Heart left ventricle (tissue), 16 donors: ENCODE measurements around the gene ALDH3B2. TPM values are rescaled to one million over a fixed set of nuclear protein-coding genes. Genes with fewer than 3 reads are reported as not detected.

Source experiments
- ATAC-seq, 4 donors: fragments of 200-7000 bp; cut with Tn5 transposase; one replicate each; pipeline ENCODE4 v1.9.1; 2020 to 2022; ENCODE audit warnings: moderate library complexity in 4 of 4, mild to moderate bottlenecking in 3 of 4, moderate number of reproducible peaks in 1 of 4
- DNase-seq, 5 donors: peaks; one replicate each; pipeline ENCODE4 v3.0.0-alpha.2; 2020
- H3K27ac ChIP-seq, 12 donors: fragments of 200-600 bp; sonication (generic) in 4 of 12; one replicate each; pipeline versions ENCODE4 v1.5.0 to v1.8.0; 2016 to 2022; ENCODE audit warnings: mild to moderate bottlenecking in 2 of 12
- H3K27me3 ChIP-seq, 9 donors: fragments of 200-600 bp; sonication (generic) in 2 of 9; one replicate each; pipeline versions ENCODE4 v1.5.1 to v1.8.0; 2016 to 2022; ENCODE audit warnings: mild to moderate bottlenecking in 3 of 9
- H3K36me3 ChIP-seq, 9 donors: fragments of 200-600 bp; sonication (generic) in 2 of 9; one replicate each; pipeline versions ENCODE4 v1.5.0 to v1.8.0; 2018 to 2022; ENCODE audit warnings: mild to moderate bottlenecking in 2 of 9
- H3K4me1 ChIP-seq, 12 donors: fragments of 200-600 bp; sonication (generic) in 4 of 12; one replicate each; pipeline versions ENCODE4 v1.5.0 to v1.8.0; 2016 to 2022; ENCODE audit warnings: mild to moderate bottlenecking in 3 of 12
- H3K4me3 ChIP-seq, 12 donors: fragments of 200-600 bp; sonication (generic) in 4 of 12; one replicate each; pipeline versions ENCODE4 v1.5.0 to v1.8.0; 2017 to 2022; ENCODE audit warnings: mild to moderate bottlenecking in 9 of 12, moderate library complexity in 4 of 12
- H3K9me3 ChIP-seq, 12 donors: fragments of 200-600 bp; sonication (generic) in 4 of 12; one replicate each; pipeline versions ENCODE4 v1.5.0 to v1.8.0; 2016 to 2022; ENCODE audit warnings: mild to moderate bottlenecking in 1 of 12
- CTCF ChIP-seq, 12 donors: fragments of 200-600 bp; sonication (generic) in 4 of 12; IDR thresholded peaks; one replicate each; pipeline versions ENCODE4 v1.5.0 to v1.8.0; 2018 to 2022; ENCODE audit warnings: antibody characterized with exemption in 12 of 12, mild to moderate bottlenecking in 5 of 12
- POLR2A ChIP-seq, 2 donors: fragments of 450-650 bp; IDR thresholded peaks; one replicate each; pipeline ENCODE4 v1.6.1; 2017; ENCODE audit warnings: antibody characterized with exemption in 2 of 2, mild to moderate bottlenecking in 2 of 2, moderate library complexity in 2 of 2
- WGBS, 4 donors: extraction: QIAGEN DNeasy Blood & Tissue Kit in 2 of 4; methylation state at CpG; one replicate each; pipeline versions ENCODE4 v1.1.5 to v1.1.7; 2013 to 2018; 5-methylcytosine and 5-hydroxymethylcytosine counted together
- intact Hi-C, 10 donors: fragments of 100-400 bp; cut with DNase I; formaldehyde crosslinking; loops; one replicate each; pipeline versions ENCODE4 v1.11.1 to v1.14.2; 2022
- polyA plus RNA-seq, 2 donors: library from polyadenylated mRNA; stranded (reverse); fragments of 200-250 nt; gene quantifications; one replicate each; pipeline ENCODE4 v1.2.3, GENCODE V29; 2013
- total RNA-seq, 9 donors: library from RNA; depleted of rRNA in 2 of 9; stranded (reverse); fragments of >200 nt in 2 of 9; fragmentation: NEBNext Ultra II Directional in 3 of 9; extraction: Animal tissue kit (Norgen Biotek cat#: 25700) in 3 of 9; gene quantifications; one replicate each; pipeline versions ENCODE4 v1.1.0 to v1.2.4, GENCODE V29; 2016 to 2023
- donor health status: ischemic (EF 13 %, LVEDD 7.1; RV severe dilation, severe dysfunction).
- donor health status: healthy with polysubstance abuse.
- donor health status: DM: no; HTN: yes; CAD: no.
- donor health status: DM: no; HTN: no; CAD: no.
- donor health status: ischemic (EF 25% LVEDD 6.9; RV normal size, moderate dysfunction).
- donor health status: ischemic (EF 25% LVEDD 5.7; RV mildly dilated, moderate dysfunction).
- donor health status: healthy.
- donor health status: DM: yes; HTN: yes; CAD: no.
- donor health status: ischemic (EF 35%, LVEDD 5.7; RV mildly dilated, moderate dysfunction).
- donor health status: nonischemic (EF 11% LVEDD 7.7; RV severe dilation, severe dysfunction).
- donor health status: DM: yes; HTN: yes; CAD: no.
- donor health status: PGD.
- donor health status: ischemic (EF 29% LVEDD 5.4; RV normal size, mild dysfunction).
- donor health status: nonischemic (EF 23%, LVEDD 6.1; RV moderate dilation, normal function).

The ALDH3B2 gene
- total and polyA plus RNA-seq, 11 donors, result not detected

GRCh38 chr11:67664696-67665540, 9.5 kb downstream of the ALDH3B2 start:
- no peaks in the 10 kb centered on the region for H3K36me3 ChIP-seq
- intact Hi-C loops, result loop anchor here in 2 of 10 donors (5.0 to 10.0 kb wide), 2 partner anchors 53 to 90 kb away; no protein-coding TSS in a partner anchor
- no peak for TF ChIP-seq CTCF (IDR thresholded peaks at IDR 0.05)
- no peaks in the 10 kb centered on the region for H3K27me3 ChIP-seq
- 81 to 89% (median 87%) methylated on average over 12 to 33 of the region's 33 CpGs for WGBS, 4 donors
- no peaks in the 10 kb centered on the region for H3K9me3 ChIP-seq
- H3K4me1 ChIP-seq, result no peaks in the 10 kb centered on the region
- no peak overlapping the region for H3K4me3 ChIP-seq
- no peak overlapping the region for H3K27ac ChIP-seq
- ATAC-seq (no peak), DNase-seq (no peak)

GRCh38 chr11:67664213-67664585, 10.2 kb downstream of the ALDH3B2 start:
- H3K27ac ChIP-seq, result no peak overlapping the region
- H3K27me3 ChIP-seq, result no peaks in the 10 kb centered on the region
- no peaks in the 10 kb centered on the region for H3K9me3 ChIP-seq
- H3K4me3 ChIP-seq, result no peak overlapping the region
- ATAC-seq (no peak), DNase-seq (no peak)
- H3K36me3 ChIP-seq, result no peaks in the 10 kb centered on the region
- intact Hi-C loops, result loop anchor here in 2 of 10 donors (5.0 to 10.0 kb wide), 2 partner anchors 52 to 89 kb away; no protein-coding TSS in a partner anchor
- TF ChIP-seq POLR2A (IDR thresholded peaks at IDR 0.05) (no peak), CTCF (IDR thresholded peaks at IDR 0.05) (no peak)
- H3K4me1 ChIP-seq, result no peaks in the 10 kb centered on the region
- 85 to 93% (median 88%) methylated on average over 13 to 16 of the region's 16 CpGs for WGBS, 4 donors

GRCh38 chr11:67663532-67664212, 10.8 kb downstream of the ALDH3B2 start:
- 87 to 92% (median 89%) methylated on average over 9 to 22 of the region's 22 CpGs for WGBS, 4 donors
- intact Hi-C loops, result loop anchor here in 2 of 10 donors (5.0 to 10.0 kb wide), 2 partner anchors 51 to 89 kb away; no protein-coding TSS in a partner anchor
- Histone ChIP-seq H3K4me1 (no peaks in the 10 kb centered on the region), H3K4me3 (no peak overlapping the region), H3K36me3 (no peaks in the 10 kb centered on the region), H3K27ac (no peak overlapping the region), H3K27me3 (no peaks in the 10 kb centered on the region), H3K9me3 (no peaks in the 10 kb centered on the region)
- TF ChIP-seq CTCF (IDR thresholded peaks at IDR 0.05) (no peak), POLR2A (IDR thresholded peaks at IDR 0.05) (no peak)
- no peak for ATAC-seq
- DNase-seq, result no peak
